NCI-H1092 (cell line): ENCODE measurements around the gene TNFRSF25.
"Not testable (repeated sequence)": the region's sequence is repeated elsewhere in the genome, so short reads cannot be mapped to it uniquely, and the experiment has no call there.

Experiments used
- DNase-seq: peaks from one replicate; lab custom pipeline; 2025; lab: John Stamatoyannopoulos, UW

The TNFRSF25 gene

DNA sequence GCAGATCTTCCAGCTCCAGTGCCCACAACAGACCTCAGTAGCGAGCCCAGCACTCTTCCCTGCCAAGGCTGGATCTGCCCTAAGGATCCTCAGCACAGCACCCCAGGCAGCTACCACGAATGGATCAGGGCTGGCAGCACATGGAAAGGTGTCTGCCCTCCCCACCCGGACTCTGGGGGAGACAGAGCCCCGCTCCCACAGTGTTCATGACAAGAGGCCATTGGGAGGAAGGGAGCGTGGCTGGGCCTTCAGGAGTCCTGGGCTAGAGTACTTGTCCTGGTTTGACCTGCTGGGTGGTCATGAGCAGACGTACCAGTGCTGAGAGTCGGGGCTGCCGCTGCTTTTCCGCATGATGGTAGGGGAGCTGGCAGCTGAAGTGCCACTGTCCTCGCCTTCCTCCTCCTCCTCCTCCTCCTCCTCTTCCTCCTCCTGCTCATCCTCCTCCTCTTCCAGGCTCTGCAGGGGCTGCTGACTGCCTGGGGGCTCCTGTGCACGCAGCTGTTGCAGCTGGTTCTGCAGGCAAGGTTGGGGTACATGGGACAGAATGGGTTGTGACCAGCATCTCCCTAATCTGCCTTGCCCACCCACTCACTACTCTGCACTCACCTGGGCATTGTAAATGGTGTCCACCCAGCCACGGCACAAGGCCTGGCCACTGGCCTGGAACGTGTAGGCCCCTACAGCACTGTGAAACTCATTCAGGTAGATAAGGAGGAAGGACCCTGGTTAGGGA, 2.9 kb upstream of the TNFRSF25 start:
- no peak for DNase-seq

DNA sequence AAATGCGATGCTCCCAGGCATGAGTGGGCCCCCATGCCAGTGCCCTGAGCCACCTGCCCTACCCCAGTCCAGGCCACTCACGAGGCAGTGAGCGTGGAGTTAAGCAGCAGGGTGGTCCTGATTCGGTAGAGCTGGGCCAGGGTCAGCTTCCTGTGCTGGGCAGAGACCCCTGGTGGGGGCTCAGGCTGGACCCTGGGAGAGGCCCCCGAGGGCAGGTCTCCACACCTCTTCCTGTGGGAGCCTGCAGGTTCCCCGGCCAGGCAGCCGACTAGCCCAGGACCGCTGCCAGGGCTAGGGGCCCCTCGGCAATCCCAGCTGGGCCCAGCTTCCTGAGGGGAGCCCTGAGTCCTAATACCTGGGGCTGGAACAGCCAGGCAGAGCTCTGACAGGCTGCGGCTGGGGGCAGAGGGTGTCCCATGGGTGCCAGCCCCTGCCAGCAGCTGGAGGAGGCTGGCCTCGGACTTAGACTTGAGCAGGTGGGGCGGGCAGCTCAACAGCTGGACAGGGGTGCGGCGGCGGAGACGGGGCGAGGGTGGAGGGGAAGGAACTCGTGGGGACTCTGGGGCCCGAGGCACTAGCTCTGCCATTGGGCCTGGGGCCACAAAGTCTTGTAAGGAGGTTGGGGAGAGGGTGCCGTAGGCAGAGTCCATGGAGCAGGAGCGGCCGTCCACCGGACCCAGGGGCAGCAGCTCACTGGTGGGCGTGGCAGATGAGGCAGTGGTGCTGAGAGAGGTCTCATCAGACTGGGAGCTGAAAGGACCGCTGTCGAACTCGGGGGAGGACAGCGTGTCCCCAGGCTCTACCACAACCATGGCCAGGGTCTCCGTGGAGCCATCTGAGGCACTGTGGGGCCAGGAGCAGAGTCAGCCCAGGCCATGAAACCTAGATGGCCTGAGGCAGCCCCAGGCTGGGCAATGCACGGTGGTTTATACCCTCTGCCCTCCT, 2.0 kb upstream of the TNFRSF25 start:
- DNase-seq, result no peak

DNA sequence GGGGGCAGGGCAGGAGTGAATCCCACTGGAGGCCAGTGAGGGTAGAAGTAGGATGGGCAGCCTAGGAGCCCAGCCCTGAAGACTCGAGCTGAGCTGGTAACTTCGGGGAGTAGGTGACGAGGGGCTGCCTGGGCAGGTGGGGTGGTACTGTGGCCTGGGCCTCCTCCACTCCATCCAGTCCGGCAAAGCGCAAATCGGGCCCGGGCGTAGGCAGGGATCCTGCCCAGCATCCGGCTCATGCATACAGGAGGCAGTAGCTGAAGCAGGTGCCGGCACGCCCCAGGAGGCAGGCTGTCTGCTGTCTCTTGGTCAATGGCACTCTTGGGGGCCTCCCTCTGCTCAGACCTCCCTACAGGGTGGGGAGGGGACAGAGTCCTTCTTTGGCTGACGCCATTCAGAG, 1.3 kb upstream of the TNFRSF25 start:
- no peak for DNase-seq

DNA sequence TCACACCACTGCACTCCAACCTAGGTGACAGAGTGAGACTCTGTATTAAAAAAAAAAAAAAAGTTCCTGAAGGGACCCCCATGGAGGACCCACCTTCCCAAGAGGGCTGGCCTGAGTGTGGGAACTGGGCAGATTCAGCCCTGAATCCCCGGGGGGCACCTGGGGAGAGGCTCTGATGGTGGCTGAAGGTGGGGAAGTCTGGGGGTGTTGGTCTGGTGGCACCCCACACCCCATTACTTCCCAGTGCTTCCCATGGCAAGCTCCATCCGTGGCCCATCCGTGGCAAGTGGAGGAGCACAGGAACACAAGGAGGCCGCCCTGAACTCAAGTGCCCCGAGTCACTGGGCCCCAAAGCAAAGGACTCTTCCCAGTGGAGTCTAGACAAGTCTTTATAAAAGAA, 778 bp upstream of the TNFRSF25 start:
- no peak for DNase-seq

DNA sequence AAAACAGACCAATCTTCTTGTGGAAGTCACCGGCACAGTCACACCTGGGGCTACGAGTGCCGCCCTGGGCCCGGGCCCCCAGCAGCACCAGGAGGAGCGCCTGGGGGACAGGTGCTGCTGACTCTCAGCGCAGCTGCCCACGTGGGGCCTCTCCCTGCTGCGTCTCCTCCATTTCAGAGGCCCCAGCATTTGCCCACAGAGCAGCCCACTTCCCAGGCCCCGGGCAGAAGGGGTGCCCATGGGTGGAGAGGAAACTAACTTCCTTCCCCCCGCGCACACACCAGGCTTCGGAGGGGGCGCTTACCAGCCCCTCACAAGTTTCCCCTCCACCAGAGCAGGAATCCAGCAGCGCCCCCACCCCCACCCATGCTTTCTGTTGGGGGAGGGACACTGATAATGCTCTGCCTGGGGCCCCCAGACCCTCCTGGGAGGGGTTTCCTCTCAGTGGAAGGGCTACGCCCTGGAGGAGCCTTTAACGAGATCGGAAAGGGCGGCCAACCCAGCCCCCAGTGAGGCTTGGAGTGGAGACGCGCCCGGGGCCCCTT, 440 bp downstream of the TNFRSF25 start:
- DNase-seq, result no peak

DNA sequence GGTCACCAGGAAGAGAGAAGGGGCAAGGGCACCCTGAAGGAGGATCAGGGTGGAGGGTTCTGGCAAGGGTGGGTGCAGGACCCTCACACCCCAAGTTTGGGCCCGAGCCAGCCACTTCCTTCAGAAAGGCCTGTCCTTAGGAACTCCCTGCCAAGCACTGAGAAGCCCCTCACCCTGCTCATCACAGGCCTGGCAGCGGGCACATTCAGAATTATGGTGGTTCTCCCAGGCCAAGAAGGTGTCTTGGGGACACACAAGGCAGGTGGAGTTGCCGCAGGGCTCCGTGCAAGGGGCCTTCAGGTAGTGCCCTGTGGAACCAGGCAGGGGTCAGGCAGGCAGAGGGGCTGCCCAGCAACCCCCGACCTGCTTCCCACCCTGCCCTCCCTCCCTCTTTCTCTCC, 1.1 kb downstream of the TNFRSF25 start:
- DNase-seq, result no peak

DNA sequence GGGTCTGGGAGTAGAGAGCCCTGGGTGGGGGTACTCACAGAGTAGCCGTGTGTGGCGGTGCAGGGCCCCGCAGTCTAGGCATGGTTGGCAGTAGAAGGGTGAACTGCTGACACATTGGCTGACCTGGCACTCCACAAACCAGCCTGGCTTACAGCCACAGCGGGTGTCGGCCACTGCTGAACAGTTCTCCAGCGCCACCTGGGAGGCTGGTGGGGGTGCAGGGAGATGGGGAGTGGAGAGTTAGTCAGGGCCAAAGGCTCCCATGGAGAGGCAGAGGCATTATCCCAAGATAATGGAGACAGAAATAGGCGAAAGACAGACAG, 1.5 kb downstream of the TNFRSF25 start:
- no peak for DNase-seq

DNA sequence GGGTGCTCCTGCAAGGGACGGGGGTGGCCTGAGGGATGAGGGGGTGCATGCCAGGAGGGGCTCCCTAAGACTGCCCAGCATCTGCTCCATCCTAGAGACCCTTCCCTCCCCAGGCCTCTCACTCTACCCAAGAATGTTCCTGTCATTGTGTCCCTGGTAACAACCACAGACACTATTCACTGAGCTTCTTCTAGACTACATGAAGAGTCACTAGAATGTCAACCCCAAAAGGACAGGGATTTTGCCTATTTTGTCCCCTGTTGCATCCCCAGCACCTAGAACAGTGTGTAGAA, 2.9 kb downstream of the TNFRSF25 start:
- no peak for DNase-seq

DNA sequence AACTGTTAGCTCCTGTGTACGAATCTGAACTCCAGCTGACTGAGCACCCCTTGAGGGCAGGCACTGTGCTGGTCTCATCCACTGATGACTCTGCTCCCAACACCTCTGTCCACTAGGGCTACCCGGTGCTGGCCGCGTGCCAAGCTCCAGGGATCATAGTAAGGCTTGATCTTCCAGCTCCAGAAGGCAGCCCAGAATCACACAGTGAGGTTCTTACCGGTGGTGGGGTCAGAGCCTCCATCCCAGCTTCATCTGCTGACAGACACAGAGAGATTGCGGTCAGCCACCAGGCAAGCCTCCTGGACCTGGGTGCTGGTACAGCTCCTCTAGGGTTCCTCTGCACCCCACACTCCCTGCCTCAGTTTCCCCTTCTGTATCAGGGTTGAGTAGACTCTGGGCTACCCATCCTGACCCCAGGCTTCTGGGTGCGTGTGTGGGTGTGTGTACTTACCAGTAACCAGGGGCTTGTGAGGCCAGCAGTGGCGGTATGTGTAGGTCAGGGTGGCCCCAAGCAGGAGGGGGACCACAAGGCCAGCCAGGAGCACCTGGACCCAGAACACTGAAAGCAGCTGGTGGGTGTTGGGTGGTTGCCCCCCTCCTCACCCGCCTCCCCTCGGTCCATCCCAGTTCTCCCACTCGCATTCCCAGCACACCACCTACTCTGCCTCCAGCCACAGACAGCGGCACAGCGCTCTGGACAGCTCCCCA, 3.4 kb downstream of the TNFRSF25 start:
- no peak for DNase-seq

DNA sequence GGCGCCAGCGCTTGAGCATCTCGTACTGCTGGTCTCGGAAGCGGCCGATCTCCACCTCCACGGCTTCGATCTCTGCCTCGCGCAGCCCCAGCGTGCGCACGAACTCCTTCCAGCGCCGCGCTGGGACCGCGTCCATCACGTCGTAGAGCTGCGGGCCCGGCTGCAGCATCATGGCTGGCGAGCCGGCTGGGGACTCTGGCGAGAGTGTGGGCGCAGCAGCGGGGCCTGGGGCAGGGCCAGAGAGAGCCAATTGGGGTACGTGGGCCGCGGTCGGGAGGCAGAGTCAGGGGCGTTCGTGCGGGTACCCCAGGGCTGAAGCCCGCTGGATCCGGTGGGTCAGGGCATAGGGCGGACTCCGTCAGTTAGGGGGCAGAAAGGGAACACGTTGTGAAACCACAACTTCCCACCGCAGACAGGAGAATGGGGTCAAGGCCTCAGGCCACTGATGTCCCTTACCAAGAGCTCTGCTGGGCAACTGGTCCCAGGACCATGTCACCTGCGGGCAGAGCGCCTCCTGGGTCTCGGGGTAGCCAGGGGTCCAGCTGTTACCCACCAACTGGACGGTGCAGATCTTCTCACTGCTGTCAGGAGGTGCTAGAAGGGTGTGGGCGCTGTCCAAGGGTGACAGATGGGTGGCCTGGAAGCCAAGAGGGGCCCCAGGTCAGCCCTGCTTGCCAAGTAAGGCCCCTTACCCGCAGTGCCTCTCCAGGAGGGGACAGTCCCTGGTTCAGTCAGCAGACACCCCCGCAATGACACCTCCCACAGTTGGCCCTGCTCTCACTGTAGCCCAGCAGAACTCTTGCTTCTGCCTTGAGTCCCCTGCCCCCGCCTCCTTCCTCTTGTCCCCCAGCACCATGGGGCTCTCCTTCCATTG, 4.2 kb downstream of the TNFRSF25 start:
- no peak for DNase-seq

DNA sequence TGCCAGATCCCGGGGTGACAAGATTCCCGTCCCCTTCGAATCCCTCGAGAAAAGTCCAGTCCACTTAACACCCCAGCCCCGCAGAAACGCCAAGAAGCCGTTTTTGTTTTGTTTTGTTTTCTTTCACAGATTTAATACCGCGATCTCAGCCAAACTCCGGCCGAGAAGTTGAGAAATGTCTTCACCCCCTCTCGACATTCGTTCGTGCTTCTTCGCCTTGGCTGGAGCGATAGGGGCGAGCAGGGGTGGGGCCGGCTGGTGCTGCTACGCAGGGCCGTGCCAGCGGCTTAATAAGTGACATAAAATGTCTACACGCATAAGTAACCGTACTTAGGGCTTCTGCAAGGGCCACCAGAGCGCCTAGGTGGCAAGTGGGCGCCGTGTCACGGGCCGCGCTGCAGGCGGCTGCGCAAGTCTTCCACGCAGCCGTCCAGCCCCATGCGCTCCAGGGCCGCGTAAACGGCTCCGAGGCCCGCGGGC, 4.9 kb downstream of the TNFRSF25 start:
- DNase-seq, result no peak

DNA sequence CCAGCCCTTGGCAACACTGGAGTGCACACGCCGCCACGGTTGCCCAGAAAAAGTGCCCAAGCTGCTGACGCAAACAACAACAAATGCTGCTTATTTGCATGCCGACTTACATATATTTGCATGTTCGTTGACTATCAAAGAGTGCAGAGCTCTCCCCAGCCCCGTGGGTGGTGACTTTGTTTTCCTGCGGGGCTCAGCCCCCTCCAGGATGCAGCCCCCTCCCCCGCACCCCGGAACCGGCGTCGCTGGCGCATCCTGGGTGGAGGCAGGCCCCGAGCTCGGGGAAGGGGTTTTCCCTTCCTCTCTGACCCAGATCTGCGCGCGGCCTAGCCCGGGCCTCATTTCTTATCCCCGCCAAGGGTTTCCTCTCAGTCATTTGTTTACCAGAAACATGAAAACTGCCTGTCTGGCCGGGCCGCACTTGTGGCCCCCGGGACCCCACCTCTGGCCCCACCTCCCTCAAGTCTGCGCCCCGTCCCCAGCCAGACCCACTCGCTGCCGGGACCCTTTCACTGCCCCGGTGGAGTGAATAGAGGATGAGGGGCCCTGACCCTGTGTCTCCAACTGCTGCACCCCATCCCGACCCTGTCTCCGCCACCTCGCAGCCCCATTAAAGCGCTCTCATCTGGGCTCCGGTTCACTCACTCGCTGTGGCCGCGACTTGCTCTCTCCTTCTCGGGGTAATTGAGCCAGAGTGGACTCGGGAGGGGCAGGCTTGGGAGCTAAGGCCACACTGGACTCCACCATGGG, 5.5 kb downstream of the TNFRSF25 start:
- no peak for DNase-seq

DNA sequence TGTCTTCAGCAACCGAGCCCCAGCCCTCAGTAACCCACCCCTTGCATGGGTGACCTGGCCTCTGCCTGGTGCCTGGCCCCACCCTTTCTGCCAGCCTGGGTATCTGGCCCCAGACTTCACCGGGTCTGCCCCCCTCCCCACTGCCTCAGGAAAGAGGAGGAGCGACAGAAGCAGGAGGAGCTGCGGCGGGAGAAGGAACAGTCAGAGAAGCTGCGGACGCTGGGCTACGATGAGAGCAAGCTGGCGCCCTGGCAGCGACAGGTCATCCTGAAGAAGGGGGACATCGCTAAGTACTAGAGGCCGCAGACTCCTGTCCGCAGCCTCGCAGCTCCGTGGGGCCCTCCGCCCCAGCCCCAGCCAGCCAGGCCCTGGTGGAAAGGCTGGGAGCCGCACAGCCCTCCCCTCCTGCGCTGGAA, 6.1 kb downstream of the TNFRSF25 start:
- DNase-seq, result no peak

DNA sequence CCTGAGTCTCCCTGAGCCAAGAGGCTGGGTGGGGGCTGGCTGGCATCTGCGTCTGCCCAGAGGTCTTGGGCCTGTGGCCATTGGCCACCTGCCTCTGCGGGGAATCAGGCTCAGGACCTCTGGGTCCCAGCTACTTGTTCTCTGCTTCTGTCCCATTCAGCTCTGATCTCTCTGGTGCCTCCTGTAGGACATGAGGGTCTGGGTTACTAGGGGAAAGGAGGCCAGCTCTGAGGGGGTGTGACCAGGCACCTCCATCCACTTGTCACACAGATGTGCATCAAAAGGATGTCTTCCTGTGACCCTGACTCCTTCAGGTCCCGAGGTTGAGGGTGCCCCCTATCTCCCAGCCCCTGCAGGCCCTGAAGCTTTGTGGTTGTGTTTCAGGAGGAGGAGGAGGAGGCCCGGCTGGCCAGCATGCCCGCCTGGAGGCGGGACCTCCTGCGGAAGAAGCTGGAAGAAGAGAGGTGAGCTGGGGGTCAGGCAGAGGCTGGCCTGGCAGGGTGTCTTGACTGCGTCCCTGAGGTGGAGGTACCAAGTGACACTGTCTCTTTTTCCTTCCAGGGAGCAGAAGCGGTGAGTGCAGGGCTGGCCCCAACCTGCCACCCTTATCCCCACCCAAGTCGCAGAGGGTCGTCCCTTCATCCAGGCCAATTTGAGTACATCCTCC, 9.0 kb downstream of the TNFRSF25 start:
- no peak for DNase-seq

DNA sequence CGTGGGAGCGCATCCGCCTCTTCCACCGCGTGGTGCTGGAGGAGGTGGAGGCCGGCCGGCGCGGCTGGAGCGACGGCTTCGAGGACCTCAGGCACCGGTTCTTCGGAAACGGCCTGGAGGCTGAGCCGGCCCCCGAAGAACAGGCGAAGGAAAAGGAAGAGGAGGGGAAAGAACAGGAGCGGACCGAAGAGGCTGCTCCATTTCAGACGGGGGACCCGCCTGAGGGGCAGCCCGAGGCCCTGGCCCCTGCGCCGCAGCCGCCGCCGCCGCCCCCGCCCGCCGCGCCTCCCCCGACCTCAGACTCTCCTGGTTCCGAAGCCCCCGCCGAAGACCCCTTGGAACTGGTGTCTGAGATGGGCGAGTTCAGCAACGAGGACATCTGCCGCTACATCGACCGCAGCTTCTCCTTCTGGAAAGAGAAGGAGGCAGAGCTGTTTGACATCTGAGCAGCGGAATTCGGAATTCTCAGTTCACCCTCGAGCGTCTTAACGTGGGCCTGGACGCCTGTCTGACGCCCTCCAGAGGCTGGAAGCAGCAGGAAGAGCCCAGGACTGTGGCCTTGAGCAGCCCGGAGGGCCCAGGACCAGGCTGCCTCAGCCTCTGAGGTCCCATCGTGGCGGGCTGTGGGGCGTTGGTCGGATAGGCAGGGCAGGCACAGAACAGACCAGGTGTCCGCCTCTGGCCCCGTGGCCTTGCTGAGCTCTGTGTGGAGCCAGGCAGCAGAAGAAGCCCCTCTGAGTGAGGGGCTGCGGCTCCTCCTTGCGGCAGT, 10.0 kb downstream of the TNFRSF25 start:
- DNase-seq, result not testable (repeated sequence)

DNA sequence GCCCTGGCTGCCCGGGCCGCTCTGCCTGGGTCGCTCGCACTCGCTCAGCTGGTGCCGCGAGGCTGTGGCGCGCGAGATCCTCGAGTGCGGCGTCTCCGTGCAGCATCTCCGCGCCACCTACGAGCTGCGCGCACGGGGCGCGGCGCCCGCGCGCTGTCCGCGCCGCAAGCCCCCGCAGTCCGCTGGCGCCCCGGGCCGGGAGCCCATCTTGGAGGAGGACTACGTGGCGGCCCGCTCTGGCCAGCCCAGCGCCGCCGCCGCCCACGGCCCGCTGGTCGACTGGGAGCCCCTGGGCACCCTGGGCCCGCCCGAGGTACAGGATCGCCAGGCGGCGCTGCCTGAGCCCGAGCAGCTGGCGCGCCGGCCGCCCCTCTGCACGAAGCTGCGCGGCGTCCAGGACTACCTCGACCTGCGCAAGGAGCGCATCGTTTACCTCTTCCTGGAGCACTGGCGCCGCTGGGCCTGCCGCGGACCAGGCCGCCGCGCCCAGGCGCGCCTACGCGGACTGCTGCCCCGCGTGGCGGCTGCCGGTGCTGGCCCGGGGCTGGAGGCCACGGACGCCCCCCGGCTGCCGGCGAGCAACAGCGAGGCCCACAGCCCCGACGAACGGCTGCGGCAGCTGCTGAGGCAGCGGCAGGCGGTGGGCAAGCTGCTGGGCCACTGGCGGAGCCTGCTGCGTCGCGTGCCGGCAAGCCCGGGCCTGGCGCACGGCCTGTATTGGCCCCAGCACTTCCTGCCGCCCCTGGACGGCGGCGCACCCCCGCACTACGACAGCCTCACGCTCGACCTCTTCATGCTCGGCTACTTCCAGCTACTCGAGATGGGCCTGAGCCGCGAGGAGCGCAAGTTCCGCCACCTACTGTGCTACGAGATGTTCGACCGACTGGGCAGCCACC, 10.9 kb downstream of the TNFRSF25 start:
- DNase-seq, result no peak

DNA sequence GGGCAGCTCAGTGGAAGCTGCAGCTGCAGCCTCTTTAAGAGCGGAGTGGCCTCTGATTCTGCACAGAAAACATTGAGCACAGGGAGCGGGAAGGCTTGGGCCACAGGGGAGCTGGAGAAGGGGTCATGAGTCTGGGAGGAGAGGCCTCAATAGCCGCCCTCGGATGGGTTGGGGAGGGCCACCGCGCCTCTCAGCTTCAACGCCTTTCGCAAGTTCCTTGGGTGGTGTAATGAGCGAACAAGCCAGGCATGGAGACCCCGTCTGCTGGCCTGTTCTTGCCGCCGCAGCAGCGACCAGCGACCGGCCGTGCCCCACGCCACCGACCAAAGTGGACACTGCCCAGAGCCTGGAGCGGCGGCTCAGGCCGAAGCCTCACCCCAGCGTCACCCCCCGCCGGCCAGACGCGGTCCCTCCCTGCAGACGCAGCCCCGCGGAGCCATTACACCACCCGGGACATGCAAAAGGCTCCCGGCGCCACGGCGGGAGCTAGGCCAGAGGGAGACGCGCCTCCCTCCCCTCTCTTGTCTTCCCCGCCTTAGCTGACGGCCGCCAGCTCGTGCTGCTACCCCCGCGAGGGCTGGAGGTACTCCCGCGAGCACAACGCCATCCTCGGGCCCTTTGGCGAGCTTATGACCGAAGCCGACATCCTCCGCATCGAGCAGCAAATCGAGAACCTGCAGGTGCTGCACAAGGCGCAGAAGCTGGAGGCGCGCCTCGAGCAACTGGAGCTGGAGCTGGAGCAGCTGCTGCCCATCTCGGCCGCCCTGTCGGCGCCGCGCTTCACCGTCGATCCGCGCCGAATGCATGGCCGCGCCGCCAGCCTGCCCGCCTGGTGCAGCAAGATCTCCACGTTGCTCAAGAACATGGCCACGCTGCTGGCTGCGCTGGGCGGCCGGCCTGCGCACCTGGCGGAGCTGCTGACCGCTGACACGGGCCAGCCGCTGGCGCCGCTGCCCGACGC, 11.8 kb downstream of the TNFRSF25 start:
- not testable (repeated sequence) for DNase-seq
